GM18870 (cell line): Measurements from ENCODE around the gene CALCOCO2.

Experiments
- ATAC-seq: cut with Tn5 transposase; IDR thresholded peaks from one replicate; pipeline ENCODE4 v1.9.1; 2021; ENCODE audit warnings: moderate library complexity; ENCODE audit not compliant: unreplicated experiment

Gene CALCOCO2

DNA sequence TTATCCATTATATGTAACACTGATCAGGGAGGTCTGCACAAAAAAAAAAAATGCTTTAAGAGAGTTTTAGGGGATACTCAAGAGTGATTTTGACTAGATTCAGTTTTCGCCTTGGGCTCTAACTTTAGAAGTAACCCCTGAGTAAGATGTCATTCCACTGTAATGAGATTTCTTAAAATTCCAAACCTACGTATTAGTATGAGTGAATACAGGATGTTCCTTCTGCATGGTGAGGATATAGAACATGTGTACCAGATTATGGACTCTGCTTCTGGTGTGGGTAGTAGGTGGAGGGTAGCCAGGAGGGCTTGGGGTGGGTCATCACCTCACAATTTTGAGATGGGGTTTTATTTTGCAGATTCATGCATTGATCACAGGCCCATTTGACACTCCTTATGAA, 81.6 kb downstream of the CALCOCO2 start:
- no peak for ATAC-seq
